Stimulated activated CD4-positive, alpha-beta T cell treated with anti-CD3 and anti-CD28 coated beads, Interleukin-4, amount 100 ng/mL, for 4 hours (primary cell): ENCODE data around the gene CDCA3.
"Not testable (repeated sequence)": the region's sequence is repeated elsewhere in the genome, so short reads cannot be mapped to it uniquely, and the experiment has no call there.

Source experiments
- DNase-seq, 2 experiments: peaks; one replicate each; pipeline ENCODE4 v3.0.0-alpha.2; 2020

CDCA3 gene

DNA sequence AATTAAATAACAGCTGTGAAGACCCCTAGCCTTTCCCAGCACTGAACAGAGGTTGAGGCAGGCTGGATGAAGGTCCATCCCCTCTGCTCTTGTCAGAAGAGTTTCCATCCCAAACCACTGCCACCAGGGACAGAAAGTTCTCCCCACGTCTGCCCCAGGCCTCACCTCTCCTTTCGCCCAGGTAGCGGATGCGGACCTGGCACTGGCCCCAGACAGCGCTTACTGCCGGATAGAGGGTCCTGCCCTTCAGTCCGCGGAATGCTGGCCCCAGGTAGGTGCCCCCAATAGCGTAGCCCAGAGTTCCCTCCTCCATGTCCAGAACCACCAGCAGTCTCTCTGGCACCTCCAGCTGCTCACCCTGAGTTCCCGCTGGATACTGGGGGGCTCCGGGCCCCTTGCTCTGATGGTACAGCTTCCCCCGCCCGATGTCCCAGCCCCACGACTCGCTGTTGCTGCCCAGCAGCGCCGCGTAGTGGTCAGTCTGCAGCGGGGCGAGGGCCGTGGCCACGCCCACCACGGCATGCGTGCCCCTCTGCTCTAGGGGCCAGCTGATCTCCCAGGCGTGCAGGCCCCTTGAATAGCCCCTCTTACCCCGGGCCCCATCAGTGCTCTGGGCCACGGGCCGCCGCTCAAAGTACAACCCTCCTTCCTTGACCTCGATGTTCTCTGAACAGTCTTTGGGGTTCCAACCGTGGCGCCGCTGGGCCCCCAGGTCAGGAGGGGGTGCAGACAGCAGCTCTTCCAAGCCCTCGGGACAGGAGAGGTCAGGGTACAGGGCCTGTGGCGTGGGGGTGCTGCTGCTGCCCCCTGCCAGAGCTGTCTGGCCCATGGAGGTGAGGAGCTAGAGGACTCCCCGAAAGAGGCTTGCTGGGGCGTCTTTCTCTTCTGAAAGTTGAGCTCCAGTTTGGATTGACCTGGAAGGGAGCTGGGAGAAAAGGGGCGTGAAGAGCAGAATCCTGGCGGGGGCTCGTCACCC lies 21.3 kb upstream of the CDCA3 start:
- DNase-seq, result peak; percentile 77 to 86

DNA sequence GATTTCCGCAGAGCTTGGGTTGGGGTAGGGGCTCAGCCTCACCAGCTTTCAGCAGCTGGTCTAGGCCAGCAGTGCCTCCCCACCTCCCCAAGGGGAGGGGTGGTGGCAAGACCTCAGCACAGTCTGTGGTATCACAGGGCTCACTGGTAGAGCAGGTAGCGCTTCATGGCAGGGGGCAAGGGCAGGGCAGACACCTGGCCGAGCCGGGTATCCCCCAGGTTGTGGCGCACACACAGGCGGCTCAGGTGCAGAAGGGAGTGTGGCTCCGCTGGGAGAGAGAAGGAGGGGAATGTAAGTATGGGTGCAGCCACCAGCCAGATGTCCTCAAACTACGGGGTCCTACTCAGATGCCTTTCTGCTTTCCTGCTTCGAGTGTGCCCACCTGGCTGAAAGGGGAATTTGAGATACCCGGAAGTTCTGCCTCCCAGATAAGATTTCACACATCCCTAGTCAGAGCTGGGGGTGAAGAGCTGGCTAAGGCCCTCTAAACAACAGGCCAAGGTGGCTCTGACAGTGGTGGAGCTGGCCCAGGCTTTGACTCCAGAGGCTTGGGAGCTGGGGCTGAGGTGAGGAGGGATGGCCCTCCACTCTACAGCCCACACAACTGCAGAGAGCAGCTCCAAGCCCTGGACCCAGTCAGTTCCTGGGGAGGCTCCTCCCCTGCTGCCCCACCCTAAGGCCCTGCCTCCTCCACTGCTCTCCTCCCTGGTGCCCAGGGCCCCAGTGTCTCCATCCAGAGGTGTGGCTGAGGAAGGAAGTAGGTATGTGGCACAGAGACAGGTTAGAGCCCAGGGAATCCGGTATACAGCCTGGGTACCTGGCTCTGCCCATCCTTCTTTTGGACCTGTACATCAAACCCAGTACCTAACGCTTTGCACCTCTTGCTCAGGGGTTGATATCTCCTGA lies 20.2 kb upstream of the CDCA3 start:
- peak in 1 of 2 experiments; percentile 11 for DNase-seq

DNA sequence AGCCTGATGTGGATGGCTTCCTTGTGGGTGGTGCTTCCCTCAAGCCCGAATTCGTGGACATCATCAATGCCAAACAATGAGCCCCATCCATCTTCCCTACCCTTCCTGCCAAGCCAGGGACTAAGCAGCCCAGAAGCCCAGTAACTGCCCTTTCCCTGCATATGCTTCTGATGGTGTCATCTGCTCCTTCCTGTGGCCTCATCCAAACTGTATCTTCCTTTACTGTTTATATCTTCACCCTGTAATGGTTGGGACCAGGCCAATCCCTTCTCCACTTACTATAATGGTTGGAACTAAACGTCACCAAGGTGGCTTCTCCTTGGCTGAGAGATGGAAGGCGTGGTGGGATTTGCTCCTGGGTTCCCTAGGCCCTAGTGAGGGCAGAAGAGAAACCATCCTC lies 19.2 kb upstream of the CDCA3 start:
- DNase-seq, result not testable (repeated sequence)

GRCh38 chr12:6869049-6870021 lies 18.2 kb upstream of the CDCA3 start:
- peak; percentile 73 to 79 for DNase-seq

DNA sequence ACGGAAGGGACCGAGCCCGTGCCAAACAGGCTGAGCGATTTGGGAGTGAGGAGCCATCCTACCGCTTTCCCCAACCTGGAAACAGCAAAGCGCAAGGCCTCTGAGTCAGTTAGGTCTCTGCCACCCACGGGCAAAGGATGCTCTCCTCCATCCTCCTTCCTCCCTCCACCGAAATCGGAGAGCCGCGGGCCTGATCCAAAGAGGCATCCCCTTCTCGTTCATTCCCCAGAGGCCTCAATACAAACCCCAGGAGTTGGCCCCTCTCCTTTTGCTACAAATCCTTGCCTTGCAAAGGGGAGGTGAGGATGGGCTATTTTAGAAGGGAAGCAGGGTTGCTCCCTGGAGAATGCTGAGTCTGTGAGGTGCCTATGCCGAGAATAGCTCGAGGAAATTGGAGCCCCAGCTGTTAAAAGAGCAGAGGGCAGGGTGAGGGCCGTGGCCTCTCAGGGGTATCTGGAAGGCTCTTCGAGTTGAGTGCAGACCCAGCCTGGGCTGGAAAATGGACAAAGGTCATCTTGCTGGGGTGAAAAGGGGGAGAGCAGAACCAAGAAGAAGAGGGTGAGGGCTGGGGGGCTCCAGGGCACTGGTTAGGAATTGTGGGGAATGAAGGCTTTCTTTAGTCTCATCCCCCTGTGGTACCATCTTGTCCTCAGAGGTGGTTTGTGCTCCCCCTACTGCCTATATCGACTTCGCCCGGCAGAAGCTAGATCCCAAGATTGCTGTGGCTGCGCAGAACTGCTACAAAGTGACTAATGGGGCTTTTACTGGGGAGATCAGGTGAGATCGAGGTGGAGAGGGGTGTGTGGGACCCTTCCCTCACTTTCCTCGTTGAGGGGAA lies 17.3 kb upstream of the CDCA3 start:
- DNase-seq, result no peak

DNA sequence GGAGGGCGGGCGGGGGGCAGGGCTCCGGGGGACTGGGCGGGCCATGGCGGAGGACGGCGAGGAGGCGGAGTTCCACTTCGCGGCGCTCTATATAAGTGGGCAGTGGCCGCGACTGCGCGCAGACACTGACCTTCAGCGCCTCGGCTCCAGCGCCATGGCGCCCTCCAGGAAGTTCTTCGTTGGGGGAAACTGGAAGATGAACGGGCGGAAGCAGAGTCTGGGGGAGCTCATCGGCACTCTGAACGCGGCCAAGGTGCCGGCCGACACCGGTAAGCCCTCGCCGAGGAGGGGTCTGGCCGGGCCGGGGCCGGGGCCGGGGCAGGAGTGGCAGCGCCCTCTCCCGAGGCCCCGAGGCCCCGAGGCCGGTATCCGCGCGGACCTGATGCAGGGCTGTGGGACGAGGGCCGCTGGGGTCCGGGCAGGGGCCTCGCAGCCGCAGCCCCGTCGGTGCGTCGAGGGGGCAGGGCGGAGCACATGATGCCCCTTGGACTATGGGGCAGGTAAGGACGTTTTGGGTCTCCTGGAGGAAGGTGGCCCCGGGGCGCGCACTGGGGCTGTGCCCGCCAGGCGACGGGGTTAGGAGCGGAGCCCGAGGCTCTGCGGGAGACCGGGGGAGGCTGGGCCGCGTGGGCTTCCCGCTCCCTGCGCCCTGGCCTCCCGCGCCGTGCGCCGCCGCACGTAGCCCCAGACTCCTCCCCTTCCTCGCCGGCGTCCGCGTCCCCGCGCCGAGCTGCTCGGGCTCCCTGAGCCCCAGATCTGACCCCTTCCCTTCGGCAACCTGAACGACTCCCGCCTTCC lies 16.5 kb upstream of the CDCA3 start, which contains the start of gene TPI1:
TPI1 (plus strand) TSS at position 119 of the 798 bp plus-strand sequence; CDS start at position 155, 36 bp downstream.
- peak; percentile 74 to 84 for DNase-seq

GRCh38 chr12:6866920-6867412 lies 15.9 kb upstream of the CDCA3 start:
- no peak for DNase-seq

- DNase-seq, result no peak
These were observed 15.3 kb upstream of the CDCA3 start for GRCh38 chr12:6866163-6866919.

GRCh38 chr12:6865307-6865706 lies 14.2 kb upstream of the CDCA3 start:
- DNase-seq, result not testable (repeated sequence)

GRCh38 chr12:6863586-6864321 lies 12.7 kb upstream of the CDCA3 start:
- DNase-seq, result no peak

DNA sequence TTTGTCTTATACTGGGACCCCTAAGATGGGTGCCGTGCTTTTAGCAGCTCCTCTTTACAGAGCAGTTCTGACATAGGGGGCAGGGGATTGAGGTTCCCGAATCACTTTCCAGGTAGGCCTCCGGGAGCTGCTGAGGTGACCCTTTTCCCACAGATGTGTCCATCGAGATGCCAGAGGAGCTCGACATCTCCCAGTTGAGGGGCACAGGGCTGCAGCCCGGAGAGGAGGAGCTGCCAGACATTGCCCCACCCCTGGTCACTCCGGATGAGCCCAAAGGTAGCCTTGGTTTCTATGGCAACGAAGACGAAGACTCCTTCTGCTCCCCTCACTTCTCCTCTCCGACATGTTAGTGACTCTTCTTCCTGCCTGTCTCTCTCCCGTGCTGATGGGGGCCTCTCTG lies 11.9 kb upstream of the CDCA3 start:
- no peak for DNase-seq

- no peak for DNase-seq
These were observed 10.3 kb upstream of the CDCA3 start for GRCh38 chr12:6861391-6861790.

- DNase-seq, result no peak
These were observed 9.9 kb upstream of the CDCA3 start for GRCh38 chr12:6860942-6861341.

DNA sequence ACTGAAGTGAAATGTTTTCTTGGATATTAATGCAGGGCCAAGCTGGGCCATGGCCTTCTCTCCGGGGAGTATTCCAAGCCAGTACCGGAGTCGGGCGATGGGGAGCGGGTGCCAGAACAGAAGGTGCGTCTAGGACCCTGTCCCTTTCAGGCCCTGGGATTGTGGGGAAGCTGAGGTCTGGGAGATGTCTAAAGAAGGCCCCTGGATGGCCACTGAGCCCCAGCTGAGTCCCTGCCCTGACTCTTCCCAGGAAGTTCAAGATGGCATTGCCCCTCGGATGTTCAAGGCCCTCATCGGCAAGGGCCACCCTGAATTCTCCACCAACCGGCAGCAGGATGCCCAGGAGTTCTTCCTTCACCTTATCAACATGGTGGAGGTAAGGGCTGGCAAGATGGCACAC lies 9.0 kb upstream of the CDCA3 start:
- no peak for DNase-seq

- no peak for DNase-seq
These were observed 7.7 kb upstream of the CDCA3 start for GRCh38 chr12:6858799-6859198.

DNA sequence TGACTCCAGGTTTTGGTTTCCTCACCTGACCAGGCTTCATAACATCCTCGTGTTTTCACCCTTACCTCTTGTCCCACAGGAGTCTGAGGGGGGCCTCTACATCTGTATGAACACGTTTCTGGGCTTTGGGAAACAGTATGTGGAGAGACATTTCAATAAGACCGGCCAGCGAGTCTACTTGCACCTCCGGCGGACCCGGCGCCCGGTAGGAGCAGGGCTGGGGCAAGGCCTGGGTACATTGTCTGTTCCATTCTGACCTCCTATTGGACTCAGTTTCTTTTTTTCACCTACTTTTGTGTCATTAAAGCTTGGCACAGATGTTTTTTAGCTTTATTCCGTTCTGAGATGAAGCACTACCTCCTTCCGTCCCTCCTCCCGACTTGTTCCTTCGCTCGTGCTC lies 4.2 kb upstream of the CDCA3 start:
- no peak for DNase-seq

- no peak for DNase-seq
These were observed 3.0 kb upstream of the CDCA3 start for GRCh38 chr12:6854036-6854435.

GRCh38 chr12:6853626-6854025 lies 2.5 kb upstream of the CDCA3 start:
- DNase-seq, result no peak
